Fibroblast of pulmonary artery (primary cell): ENCODE results near the gene B3GALT5.

Source experiments
- DNase-seq: peaks from one replicate; pipeline ENCODE4 v3.0.0-alpha.2; 2010; ENCODE audit warnings: low read depth
- H3K4me3 ChIP-seq: replicated peaks from 2 replicates; pipeline ENCODE4 v1.5.1; 2011; ENCODE audit warnings: low read depth, mild to moderate bottlenecking, control low read depth, low read length, moderate library complexity
- TF ChIP-seq, protein P1 (sequence below): IDR thresholded peaks from 2 replicates; pipeline ENCODE4 v1.5.1; 2011; ENCODE audit warnings: mild to moderate bottlenecking, control low read depth, low read length, inconsistent platforms; ENCODE audit errors: missing control alignments

The B3GALT5 gene

GRCh38 chr21:39713905-39714304 is 101.2 kb downstream of the B3GALT5 start:
- no peak overlapping the region for H3K4me3 ChIP-seq
- DNase-seq, result no peak
- TF ChIP-seq, protein P1, sequence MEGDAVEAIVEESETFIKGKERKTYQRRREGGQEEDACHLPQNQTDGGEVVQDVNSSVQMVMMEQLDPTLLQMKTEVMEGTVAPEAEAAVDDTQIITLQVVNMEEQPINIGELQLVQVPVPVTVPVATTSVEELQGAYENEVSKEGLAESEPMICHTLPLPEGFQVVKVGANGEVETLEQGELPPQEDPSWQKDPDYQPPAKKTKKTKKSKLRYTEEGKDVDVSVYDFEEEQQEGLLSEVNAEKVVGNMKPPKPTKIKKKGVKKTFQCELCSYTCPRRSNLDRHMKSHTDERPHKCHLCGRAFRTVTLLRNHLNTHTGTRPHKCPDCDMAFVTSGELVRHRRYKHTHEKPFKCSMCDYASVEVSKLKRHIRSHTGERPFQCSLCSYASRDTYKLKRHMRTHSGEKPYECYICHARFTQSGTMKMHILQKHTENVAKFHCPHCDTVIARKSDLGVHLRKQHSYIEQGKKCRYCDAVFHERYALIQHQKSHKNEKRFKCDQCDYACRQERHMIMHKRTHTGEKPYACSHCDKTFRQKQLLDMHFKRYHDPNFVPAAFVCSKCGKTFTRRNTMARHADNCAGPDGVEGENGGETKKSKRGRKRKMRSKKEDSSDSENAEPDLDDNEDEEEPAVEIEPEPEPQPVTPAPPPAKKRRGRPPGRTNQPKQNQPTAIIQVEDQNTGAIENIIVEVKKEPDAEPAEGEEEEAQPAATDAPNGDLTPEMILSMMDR, result no peak

GRCh38 chr21:39714331-39714730 is 101.6 kb downstream of the B3GALT5 start:
- TF ChIP-seq, protein P1, result no peak
- no peak overlapping the region for H3K4me3 ChIP-seq
- DNase-seq, result no peak

DNA sequence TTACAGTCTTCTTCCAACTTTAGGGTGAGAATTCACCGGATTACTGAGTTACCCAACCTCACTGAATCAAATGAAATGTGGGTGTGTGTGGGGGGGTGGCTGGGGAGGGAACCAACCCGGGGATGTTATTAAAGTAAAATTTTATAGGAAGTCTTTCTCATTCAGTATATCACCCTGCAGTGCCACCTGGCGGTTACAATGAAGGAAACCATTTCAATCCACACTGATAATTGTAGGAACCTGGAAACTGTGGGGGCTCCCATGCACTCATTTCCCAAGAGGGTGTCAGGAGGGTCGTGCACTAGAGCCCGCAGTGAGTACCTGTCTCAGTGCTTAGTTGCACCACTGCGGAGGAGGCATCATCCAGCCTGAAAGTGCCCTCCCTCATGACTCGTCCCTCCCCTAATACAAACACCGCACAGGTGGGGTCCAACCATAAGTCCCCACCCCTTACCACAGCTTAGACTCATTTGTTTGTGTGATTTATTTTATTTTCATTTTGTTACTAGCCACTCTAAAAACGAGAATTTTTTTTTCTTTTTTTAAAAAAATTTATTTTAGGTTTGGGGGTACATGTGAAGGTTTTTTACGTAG is 103.2 kb downstream of the B3GALT5 start:
- no peak overlapping the region for H3K4me3 ChIP-seq
- DNase-seq, result peak; percentile 54
- TF ChIP-seq, protein P1, result peak; percentile 51

- H3K4me3 ChIP-seq, result no peak overlapping the region
- no peak for DNase-seq
- TF ChIP-seq, protein P1, result no peak
Measured at GRCh38 chr21:39720126-39720778, 107.5 kb downstream of the B3GALT5 start.

GRCh38 chr21:39721885-39722284 is 109.1 kb downstream of the B3GALT5 start:
- DNase-seq, result no peak
- TF ChIP-seq, protein P1, result no peak
- no peak overlapping the region for H3K4me3 ChIP-seq
